Esophagus mucosa (tissue), 1 donor: Measurements from ENCODE around the gene NPHP4. TPM values are rescaled to one million over a fixed set of nuclear protein-coding genes. Genes with fewer than 3 reads are reported as not detected.

Experiments used
- ATAC-seq: fragments of 200-7000 bp; cut with Tn5 transposase; one replicate; pipeline ENCODE4 v1.9.1; 2020
- total RNA-seq: library from RNA; stranded (reverse); gene quantifications from one replicate; pipeline ENCODE4 v1.2.4, GENCODE V29; 2023
- donor health status: DM: yes; HTN: yes; CAD: no.

NPHP4 gene
- 4.7 TPM for total RNA-seq

GRCh38 chr1:5992026-5992813 is at the start of gene NPHP4:
Gene NPHP4, minus strand, starts transcription at chr1:5992425. Its CDS starts 6,136 bp downstream, at chr1:5986289.
- peak; percentile 97 for ATAC-seq

GRCh38 chr1:6041432-6042062 is 49.3 kb upstream of the NPHP4 start:
- peak; percentile 44 for ATAC-seq

- ATAC-seq, result no peak
Observed at GRCh38 chr1:6040861-6041415, 48.7 kb upstream of the NPHP4 start.

- no peak for ATAC-seq
Observed at GRCh38 chr1:6040444-6040843, 48.2 kb upstream of the NPHP4 start.

- no peak for ATAC-seq
Observed at GRCh38 chr1:6039031-6039430, 46.8 kb upstream of the NPHP4 start.

GRCh38 chr1:6038603-6039002 is 46.4 kb upstream of the NPHP4 start:
- no peak for ATAC-seq

GRCh38 chr1:6037338-6037762 is 45.1 kb upstream of the NPHP4 start:
- no peak for ATAC-seq

GRCh38 chr1:6035719-6036118 is 43.5 kb upstream of the NPHP4 start:
- ATAC-seq, result no peak

GRCh38 chr1:6035303-6035702 is 43.1 kb upstream of the NPHP4 start:
- ATAC-seq, result no peak

- no peak for ATAC-seq
Observed at GRCh38 chr1:6034750-6035096, 42.5 kb upstream of the NPHP4 start.

- ATAC-seq, result peak; percentile 77
Observed at GRCh38 chr1:6033986-6034749, 41.9 kb upstream of the NPHP4 start.

GRCh38 chr1:6033124-6033523 is 40.9 kb upstream of the NPHP4 start:
- no peak for ATAC-seq

- no peak for ATAC-seq
Observed at GRCh38 chr1:6030547-6031261, 38.5 kb upstream of the NPHP4 start.

- no peak for ATAC-seq
Observed at GRCh38 chr1:6030132-6030531, 37.9 kb upstream of the NPHP4 start.

GRCh38 chr1:6029351-6029750 is 37.1 kb upstream of the NPHP4 start:
- ATAC-seq, result no peak

- peak; percentile 25 for ATAC-seq
Observed at GRCh38 chr1:6028042-6028850, 36.0 kb upstream of the NPHP4 start.

GRCh38 chr1:6027591-6027990 is 35.4 kb upstream of the NPHP4 start:
- ATAC-seq, result no peak

- ATAC-seq, result peak; percentile 89
Observed at GRCh38 chr1:6026095-6026809, 34.0 kb upstream of the NPHP4 start.

- ATAC-seq, result peak; percentile 44
Observed at GRCh38 chr1:6025269-6026094, 33.3 kb upstream of the NPHP4 start.

GRCh38 chr1:6024376-6024775 is 32.2 kb upstream of the NPHP4 start:
- no peak for ATAC-seq
